Upper lobe of right lung (tissue), 1 donor: ENCODE measurements around the gene SPIN1. TPM values are rescaled to one million over a fixed set of nuclear protein-coding genes. Genes with fewer than 3 reads are reported as not detected.

ENCODE experiments used
- ATAC-seq: fragments of 200-7000 bp; cut with Tn5 transposase; one replicate; pipeline ENCODE4 v1.9.1; 2020; ENCODE audit warnings: mild to moderate bottlenecking, moderate library complexity
- DNase-seq: peaks from one replicate; pipeline ENCODE4 v3.0.0-alpha.2; 2020
- H3K27ac ChIP-seq: fragments of 200-600 bp; one replicate; pipeline ENCODE4 v1.8.0; 2022
- H3K27me3 ChIP-seq: fragments of 200-600 bp; one replicate; pipeline ENCODE4 v1.8.0; 2022; ENCODE audit warnings: mild to moderate bottlenecking
- H3K36me3 ChIP-seq: fragments of 200-600 bp; one replicate; pipeline ENCODE4 v1.8.0; 2022
- H3K4me1 ChIP-seq: fragments of 200-600 bp; one replicate; pipeline ENCODE4 v1.8.0; 2022
- H3K4me3 ChIP-seq: fragments of 200-600 bp; one replicate; pipeline ENCODE4 v1.8.0; 2022; ENCODE audit warnings: mild to moderate bottlenecking
- H3K9me3 ChIP-seq: fragments of 200-600 bp; one replicate; pipeline ENCODE4 v1.8.0; 2022
- CTCF ChIP-seq: fragments of 200-600 bp; IDR thresholded peaks from one replicate; pipeline ENCODE4 v1.8.0; 2022; ENCODE audit warnings: antibody characterized with exemption
- intact Hi-C: fragments of 100-400 bp; cut with DNase I; formaldehyde crosslinking; loops from one replicate; pipeline ENCODE4 v1.11.0; 2022
- total RNA-seq: library from RNA; stranded (reverse); fragmentation: NEBNext Ultra II Directional; extraction: Animal tissue kit (Norgen Biotek cat#: 25700); gene quantifications from one replicate; pipeline ENCODE4 v1.2.1, GENCODE V29; 2021
- donor health status: DM: no; HTN: yes; CAD: no; lungs with severe emphysema.

Gene SPIN1
- total RNA-seq, 1 donor from 2014 or later: 69.2 TPM

- no peak overlapping the region for H3K27ac ChIP-seq
- H3K36me3 ChIP-seq: no peaks in the 10 kb centered on the region
- no peaks in the 10 kb centered on the region for H3K9me3 ChIP-seq
- no peaks in the 10 kb centered on the region for H3K27me3 ChIP-seq
- no peak for DNase-seq
- H3K4me1 ChIP-seq: peaks cover 5% of the 10 kb centered on the region
- no peak for TF ChIP-seq CTCF
- no peak overlapping the region for H3K4me3 ChIP-seq
- intact Hi-C loops: no loop called here
- ATAC-seq: no peak
Observed at GRCh38 chr9:88403340-88403739, 15.1 kb downstream of the SPIN1 start.

DNA sequence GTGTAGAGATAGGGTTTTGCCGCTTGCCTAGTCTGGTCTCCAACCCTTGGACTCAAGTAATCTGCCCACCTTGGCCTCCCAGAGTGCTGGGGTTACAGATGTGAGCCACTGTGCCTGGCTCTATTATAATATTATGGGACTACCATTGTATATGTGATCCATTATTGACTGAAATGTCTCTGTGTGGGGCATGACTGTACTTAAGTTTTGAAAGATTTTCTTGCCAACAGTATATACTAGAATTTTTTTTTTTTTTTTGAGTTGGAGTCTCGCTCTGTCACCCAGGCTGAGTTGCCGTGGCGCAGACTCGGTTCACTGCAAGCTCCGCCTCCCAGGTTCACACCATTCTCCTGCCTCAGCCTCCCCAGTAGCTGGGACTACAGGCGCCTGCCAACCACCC lies 17.8 kb downstream of the SPIN1 start:
- intact Hi-C loops: no loop called here
- Histone ChIP-seq H3K4me1 (no peaks in the 10 kb centered on the region), H3K9me3 (no peaks in the 10 kb centered on the region), H3K27me3 (no peaks in the 10 kb centered on the region), H3K4me3 (no peak overlapping the region), H3K36me3 (no peaks in the 10 kb centered on the region), H3K27ac (no peak overlapping the region)
- TF ChIP-seq CTCF: no peak
- DNase-seq: no peak
- no peak for ATAC-seq

- H3K27ac ChIP-seq: no peak overlapping the region
- intact Hi-C loops: no loop called here
- no peak overlapping the region for H3K4me3 ChIP-seq
- no peak for ATAC-seq
- H3K27me3 ChIP-seq: no peaks in the 10 kb centered on the region
- peaks cover 13% of the 10 kb centered on the region for H3K9me3 ChIP-seq
- DNase-seq: no peak
- no peaks in the 10 kb centered on the region for H3K36me3 ChIP-seq
- no peak for TF ChIP-seq CTCF
- no peaks in the 10 kb centered on the region for H3K4me1 ChIP-seq
Observed at GRCh38 chr9:88411471-88411870, 23.2 kb downstream of the SPIN1 start.

DNA sequence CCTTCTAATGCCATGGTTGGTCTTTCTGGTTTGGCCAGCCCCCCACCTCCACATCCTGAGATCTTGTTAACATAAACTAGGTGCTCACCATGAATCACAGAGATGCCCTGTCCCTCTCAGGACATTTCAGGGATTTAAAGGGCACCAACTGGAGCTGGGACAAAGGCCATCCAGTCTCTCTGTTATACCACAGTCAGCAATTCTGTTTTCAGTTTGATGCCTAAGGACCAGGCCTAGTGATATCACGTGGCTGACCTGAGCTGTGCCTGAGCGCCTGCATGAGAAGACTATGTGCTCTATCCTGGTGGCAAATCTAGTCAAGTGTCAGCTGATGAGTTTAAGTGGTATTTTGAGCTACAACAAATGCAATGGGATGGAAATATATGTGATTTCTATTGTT lies 26.1 kb downstream of the SPIN1 start:
- no peak overlapping the region for H3K27ac ChIP-seq
- H3K4me3 ChIP-seq: no peak overlapping the region
- TF ChIP-seq CTCF: no peak
- ATAC-seq (no peak), DNase-seq (no peak)
- H3K27me3 ChIP-seq: no peaks in the 10 kb centered on the region
- H3K4me1 ChIP-seq: no peaks in the 10 kb centered on the region
- peaks cover 21% of the 10 kb centered on the region for H3K9me3 ChIP-seq
- intact Hi-C loops: no loop called here
- H3K36me3 ChIP-seq: peaks cover 13% of the 10 kb centered on the region

- Histone ChIP-seq H3K9me3 (peaks cover 31% of the 10 kb centered on the region), H3K4me1 (no peaks in the 10 kb centered on the region), H3K4me3 (no peak overlapping the region), H3K27ac (no peak overlapping the region), H3K27me3 (no peaks in the 10 kb centered on the region), H3K36me3 (peaks cover 13% of the 10 kb centered on the region)
- DNase-seq (no peak), ATAC-seq (no peak)
- TF ChIP-seq CTCF: no peak
- intact Hi-C loops: no loop called here
Observed at GRCh38 chr9:88418025-88418424, 29.8 kb downstream of the SPIN1 start.

DNA sequence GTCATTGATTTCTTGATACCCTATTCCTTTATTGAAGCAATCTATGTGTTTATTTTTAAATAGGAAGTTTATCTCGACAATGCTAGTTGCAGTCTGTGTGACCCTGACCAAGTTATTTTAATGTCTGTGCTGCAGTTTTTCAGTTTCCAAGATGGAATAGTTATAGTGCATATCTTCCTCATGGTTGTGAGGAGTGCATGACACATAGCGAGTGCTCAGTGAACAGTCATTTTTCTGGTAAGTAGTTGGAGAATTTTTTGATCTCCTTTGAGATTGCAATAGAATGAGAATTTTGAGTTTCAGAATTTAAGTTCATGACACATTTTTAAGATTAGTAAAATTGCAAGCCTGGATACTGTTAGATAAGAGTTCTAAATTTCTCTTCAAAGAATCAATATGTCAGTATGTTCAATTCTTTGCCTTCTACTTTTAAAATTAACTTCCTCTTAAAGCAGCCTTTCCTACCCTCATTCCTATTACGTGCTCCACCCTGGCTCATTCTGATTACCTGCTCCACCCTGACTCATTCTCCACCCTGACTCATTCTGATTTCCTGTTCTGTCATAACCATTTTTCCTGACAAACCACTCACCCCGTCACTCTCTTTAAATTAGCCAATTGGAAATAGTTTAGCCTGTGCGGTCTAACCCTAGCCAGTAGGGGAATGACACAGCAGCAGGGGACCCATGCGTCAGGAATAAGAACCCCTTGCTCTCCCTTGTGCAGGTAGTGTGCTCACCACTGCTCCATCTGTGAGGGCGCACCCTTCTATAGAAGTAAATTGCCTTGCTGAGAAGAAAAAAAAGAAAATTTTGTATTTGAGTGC lies 30.7 kb downstream of the SPIN1 start:
- ATAC-seq (no peak), DNase-seq (no peak)
- H3K27me3 ChIP-seq: no peaks in the 10 kb centered on the region
- peaks cover 13% of the 10 kb centered on the region for H3K36me3 ChIP-seq
- H3K4me3 ChIP-seq: no peak overlapping the region
- H3K4me1 ChIP-seq: no peaks in the 10 kb centered on the region
- TF ChIP-seq CTCF: no peak
- no peak overlapping the region for H3K27ac ChIP-seq
- intact Hi-C loops: no loop called here
- H3K9me3 ChIP-seq: peaks cover 24% of the 10 kb centered on the region
